ENCODE data around the gene NEDD8.

The NEDD8 gene

GRCh38 chr14:24255438-24255837 is 23.3 kb upstream of the NEDD8 start:
- no peak overlapping the region for H3K4me2 ChIP-seq (ENCODE audit: insufficient read depth, low read length)
- no peak overlapping the region for H3K4me3 ChIP-seq (ENCODE audit: low read depth in 1 of 2, low read length in 2 of 2)
- H3K27ac ChIP-seq (ENCODE audit: low read length): no peak overlapping the region
- no peaks in the 10 kb centered on the region for H3K79me2 ChIP-seq (ENCODE audit: insufficient read depth, low read length)
- no peak for DNase-seq
- no peaks in the 10 kb centered on the region for H3K4me1 ChIP-seq (ENCODE audit: insufficient read depth, low read length)
- no peak overlapping the region for H2AFZ ChIP-seq (ENCODE audit: low read depth, low read length)
- no peak for ATAC-seq (ENCODE audit: insufficient read depth, low read depth)
- H3K9me3 ChIP-seq (ENCODE audit: insufficient read depth, low read length, severe bottlenecking): no peaks in the 10 kb centered on the region
- H4K20me1 ChIP-seq (ENCODE audit: insufficient read depth, low read length): no peaks in the 10 kb centered on the region
- no peaks in the 10 kb centered on the region for H3K36me3 ChIP-seq (ENCODE audit: insufficient read depth, low read length)
- TF ChIP-seq CTCF (IDR thresholded peaks at IDR 0.05; ENCODE audit: borderline replicate concordance, extremely low read depth, low read length, poor library complexity, severe bottlenecking): no peak
- no peak for TF ChIP-seq EZH2 (IDR thresholded peaks at IDR 0.05; ENCODE audit: borderline replicate concordance, low read depth, low read length, severe bottlenecking)
- H3K27me3 ChIP-seq (ENCODE audit: insufficient read depth, low read length, poor library complexity): no peaks in the 10 kb centered on the region
- no peak overlapping the region for H3K9ac ChIP-seq (ENCODE audit: low read depth, low read length)

- no peak for DNase-seq
- H3K4me1 ChIP-seq (ENCODE audit: insufficient read depth, low read length): no peaks in the 10 kb centered on the region
- H2AFZ ChIP-seq (ENCODE audit: low read depth, low read length): no peak overlapping the region
- no peak overlapping the region for H3K4me3 ChIP-seq (ENCODE audit: low read depth in 1 of 2, low read length in 2 of 2)
- no peak overlapping the region for H3K4me2 ChIP-seq (ENCODE audit: insufficient read depth, low read length)
- H3K36me3 ChIP-seq (ENCODE audit: insufficient read depth, low read length): no peaks in the 10 kb centered on the region
- no peaks in the 10 kb centered on the region for H3K9me3 ChIP-seq (ENCODE audit: insufficient read depth, low read length, severe bottlenecking)
- H3K79me2 ChIP-seq (ENCODE audit: insufficient read depth, low read length): no peaks in the 10 kb centered on the region
- no peaks in the 10 kb centered on the region for H3K27me3 ChIP-seq (ENCODE audit: insufficient read depth, low read length, poor library complexity)
- ATAC-seq (ENCODE audit: insufficient read depth, low read depth): no peak
- H4K20me1 ChIP-seq (ENCODE audit: insufficient read depth, low read length): no peaks in the 10 kb centered on the region
- no peak for TF ChIP-seq CTCF (IDR thresholded peaks at IDR 0.05; ENCODE audit: borderline replicate concordance, extremely low read depth, low read length, poor library complexity, severe bottlenecking)
- H3K27ac ChIP-seq (ENCODE audit: low read length): no peak overlapping the region
- no peak overlapping the region for H3K9ac ChIP-seq (ENCODE audit: low read depth, low read length)
Measured at GRCh38 chr14:24254630-24255392, 22.6 kb upstream of the NEDD8 start.

GRCh38 chr14:24253936-24254335 is 21.8 kb upstream of the NEDD8 start:
- Histone ChIP-seq H2AFZ (ENCODE audit: low read depth, low read length) (no peak overlapping the region), H3K36me3 (ENCODE audit: insufficient read depth, low read length) (no peaks in the 10 kb centered on the region)
- no peak for ATAC-seq (ENCODE audit: insufficient read depth, low read depth)

More at GRCh38 chr14:24253936-24254335, 21.8 kb upstream of the NEDD8 start:
- no peaks in the 10 kb centered on the region for H3K4me1 ChIP-seq (ENCODE audit: insufficient read depth, low read length)
- no peak overlapping the region for H3K9ac ChIP-seq (ENCODE audit: low read depth, low read length)
- no peaks in the 10 kb centered on the region for H3K79me2 ChIP-seq (ENCODE audit: insufficient read depth, low read length)
- H3K27ac ChIP-seq (ENCODE audit: low read length): no peak overlapping the region
- no peak overlapping the region for H3K4me3 ChIP-seq (ENCODE audit: low read depth in 1 of 2, low read length in 2 of 2)
- no peak for DNase-seq
- H4K20me1 ChIP-seq (ENCODE audit: insufficient read depth, low read length): no peaks in the 10 kb centered on the region
- no peaks in the 10 kb centered on the region for H3K27me3 ChIP-seq (ENCODE audit: insufficient read depth, low read length, poor library complexity)
- TF ChIP-seq EZH2 (IDR thresholded peaks at IDR 0.05; ENCODE audit: borderline replicate concordance, low read depth, low read length, severe bottlenecking) (no peak), CTCF (IDR thresholded peaks at IDR 0.05; ENCODE audit: borderline replicate concordance, extremely low read depth, low read length, poor library complexity, severe bottlenecking) (no peak)
- no peaks in the 10 kb centered on the region for H3K9me3 ChIP-seq (ENCODE audit: insufficient read depth, low read length, severe bottlenecking)
- H3K4me2 ChIP-seq (ENCODE audit: insufficient read depth, low read length): no peak overlapping the region
